GM18526 (cell line): ENCODE results near the gene ZNF837.
A peak's percentile ranks its signal among the peaks of the same experiment; 100 is the strongest.

Experiments
- POLR2A ChIP-seq: IDR thresholded peaks from 3 replicates; pipeline ENCODE4 v1.6.1; 2011; ENCODE audit not compliant: insufficient read length; ENCODE audit errors: extremely low read depth

Gene ZNF837

GRCh38 chr19:58385891-58386575 lies 5.2 kb upstream of the ZNF837 start:
- peak; percentile 37 for TF ChIP-seq POLR2A

GRCh38 chr19:58385313-58385890 lies 4.6 kb upstream of the ZNF837 start:
- TF ChIP-seq POLR2A, result no peak

DNA sequence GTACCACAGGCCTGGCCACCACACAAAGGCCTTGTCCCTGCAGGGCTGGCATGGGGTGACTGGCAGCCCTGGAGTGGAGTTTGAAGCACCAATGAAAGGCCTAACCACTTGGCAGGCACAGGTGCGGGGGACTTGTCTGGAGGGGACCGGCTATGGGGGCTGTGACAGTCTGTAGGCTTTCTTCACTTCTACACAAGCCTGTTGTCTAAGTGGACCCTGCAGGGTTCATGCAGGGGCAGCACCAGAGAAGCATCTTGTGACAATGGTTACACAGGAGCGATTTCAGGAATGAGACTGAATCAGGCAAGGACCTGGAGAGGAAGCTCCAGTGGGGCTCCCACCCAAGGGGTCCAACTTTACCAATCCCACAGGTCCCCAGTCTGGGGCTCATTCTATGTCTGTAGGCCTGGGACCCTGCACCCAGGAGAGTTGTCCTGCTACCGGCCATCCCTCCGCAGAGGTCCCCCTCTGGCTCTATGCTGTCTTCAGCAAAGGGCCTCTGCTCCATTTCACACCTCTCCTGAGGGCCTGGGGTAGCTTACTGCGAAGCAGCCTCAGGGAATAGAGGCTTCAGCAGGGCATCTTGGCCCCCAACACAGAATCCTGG lies 2.3 kb upstream of the ZNF837 start:
- no peak for TF ChIP-seq POLR2A

DNA sequence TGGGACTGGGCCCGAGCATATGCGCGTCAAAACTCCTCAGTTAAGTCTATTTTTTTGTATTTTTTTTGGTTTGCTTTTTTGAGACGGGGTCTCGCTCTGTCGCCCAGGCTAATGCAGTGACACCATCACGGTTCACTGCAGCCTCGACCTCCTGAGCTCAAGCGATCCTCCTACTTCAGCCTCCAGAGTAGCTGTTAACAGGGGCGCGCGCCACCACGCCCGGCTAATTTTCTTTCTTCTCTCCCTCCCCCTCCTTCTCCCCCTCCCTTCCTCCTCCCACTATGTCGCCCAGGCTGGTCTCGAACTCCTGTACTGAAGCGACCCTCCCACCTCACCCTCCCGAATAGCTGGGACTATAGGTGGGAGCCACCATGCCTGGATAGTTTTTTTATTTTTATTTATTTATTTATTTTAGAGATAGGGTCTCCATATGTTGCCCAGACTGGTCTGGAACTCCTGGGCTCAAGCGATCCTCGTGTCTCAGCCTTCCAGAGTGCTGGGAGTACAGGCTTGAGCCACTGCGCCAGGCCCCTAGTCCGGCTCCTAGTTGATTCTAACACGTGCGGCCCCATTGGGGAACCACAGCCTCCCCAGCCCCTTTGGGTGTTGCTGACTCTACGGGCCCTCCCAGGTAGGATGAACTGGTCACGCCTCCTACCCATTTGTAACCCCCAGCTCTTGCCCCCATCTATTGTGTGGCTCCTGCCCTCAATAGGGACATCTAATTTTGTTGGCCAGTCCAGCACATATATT lies 806 bp upstream of the ZNF837 start:
- TF ChIP-seq POLR2A, result no peak

DNA sequence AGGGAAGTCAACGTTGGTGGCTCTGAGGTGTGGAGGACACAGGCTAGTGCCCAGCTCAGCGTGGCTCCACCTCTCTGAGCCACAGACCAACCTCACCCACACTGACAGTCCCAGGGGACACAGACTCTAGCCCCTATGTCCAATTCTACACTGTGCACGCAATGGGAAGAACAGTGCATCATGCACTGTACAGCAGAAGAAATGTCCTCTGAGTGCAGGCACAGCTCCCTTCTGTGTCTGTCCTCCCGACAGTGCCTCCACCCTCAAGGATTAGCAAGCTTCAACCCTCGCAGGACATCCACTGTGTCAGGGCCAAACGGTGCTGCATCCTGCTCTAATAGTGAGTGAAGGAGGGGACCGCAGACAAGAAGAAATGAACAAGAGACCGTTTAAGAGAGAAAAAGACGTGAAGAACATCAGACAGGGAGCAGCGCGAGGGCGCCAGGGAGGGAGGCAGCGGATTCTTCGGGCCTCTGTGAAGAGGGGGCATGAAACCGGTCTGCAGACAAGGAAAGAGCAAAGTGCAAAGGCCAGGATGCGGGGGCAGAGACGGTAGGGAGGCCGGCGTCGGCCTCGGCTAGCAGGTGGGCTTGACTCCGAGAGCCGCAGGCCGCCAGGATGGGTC lies 681 bp downstream of the ZNF837 start:
- no peak for TF ChIP-seq POLR2A

GRCh38 chr19:58379246-58379645 lies 1.6 kb downstream of the ZNF837 start:
- TF ChIP-seq POLR2A, result no peak

DNA sequence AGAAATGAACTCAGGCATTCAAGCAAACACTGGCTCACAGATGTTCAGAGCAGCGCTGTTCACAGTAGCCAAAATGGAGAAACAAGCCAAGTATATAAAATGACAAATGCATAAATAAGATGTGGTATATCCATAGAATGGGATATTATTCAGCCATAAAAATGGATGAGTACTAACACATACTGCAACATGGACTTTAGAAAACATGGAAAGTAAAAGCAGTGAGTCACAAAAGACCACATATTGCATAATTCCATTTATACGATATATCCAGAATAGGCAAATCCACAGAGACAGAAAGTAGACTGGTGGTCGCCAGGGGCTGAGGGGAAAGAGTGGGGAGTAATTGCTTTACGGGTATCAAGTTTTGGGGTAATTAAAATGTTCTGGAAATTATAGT lies 6.6 kb downstream of the ZNF837 start:
- TF ChIP-seq POLR2A, result no peak

DNA sequence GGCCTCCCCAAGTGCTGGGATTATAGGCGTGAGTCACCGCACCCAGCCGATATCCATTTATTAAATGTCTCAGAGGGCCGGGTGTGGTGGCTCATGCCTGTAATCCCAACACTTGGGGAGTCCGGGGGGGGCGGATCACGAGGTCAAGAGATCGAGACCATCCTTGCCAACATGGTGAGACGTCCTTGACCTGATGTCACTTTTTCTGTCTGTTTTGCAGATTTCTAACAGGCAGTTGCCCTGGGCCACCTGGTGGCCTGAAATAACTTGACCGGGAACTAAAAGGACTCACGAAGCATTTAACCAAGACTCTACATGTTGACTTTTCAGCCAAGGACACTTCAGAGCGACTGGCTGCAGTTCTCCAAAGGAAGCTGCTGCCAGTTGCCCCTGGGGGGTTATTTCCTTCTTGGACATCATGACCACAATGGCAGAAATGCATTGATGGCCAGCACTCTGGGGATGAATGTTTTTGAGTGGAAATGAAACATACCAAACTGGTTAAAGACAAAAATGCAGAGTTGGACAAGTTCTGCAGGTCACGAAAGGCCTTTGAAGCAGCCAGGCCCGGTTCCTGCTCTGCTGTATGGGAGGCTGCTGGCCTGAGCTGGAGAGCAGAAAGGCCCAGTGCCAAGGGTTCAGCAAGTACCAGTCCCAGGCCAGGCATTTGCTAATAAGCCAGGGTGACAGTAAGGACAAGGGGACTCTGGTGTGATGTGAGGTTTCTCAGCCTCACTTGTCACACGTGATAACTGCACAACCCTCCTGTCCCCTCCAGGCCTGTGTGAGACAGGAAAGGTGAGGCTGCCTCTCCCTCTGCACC lies 8.3 kb downstream of the ZNF837 start:
- no peak for TF ChIP-seq POLR2A

DNA sequence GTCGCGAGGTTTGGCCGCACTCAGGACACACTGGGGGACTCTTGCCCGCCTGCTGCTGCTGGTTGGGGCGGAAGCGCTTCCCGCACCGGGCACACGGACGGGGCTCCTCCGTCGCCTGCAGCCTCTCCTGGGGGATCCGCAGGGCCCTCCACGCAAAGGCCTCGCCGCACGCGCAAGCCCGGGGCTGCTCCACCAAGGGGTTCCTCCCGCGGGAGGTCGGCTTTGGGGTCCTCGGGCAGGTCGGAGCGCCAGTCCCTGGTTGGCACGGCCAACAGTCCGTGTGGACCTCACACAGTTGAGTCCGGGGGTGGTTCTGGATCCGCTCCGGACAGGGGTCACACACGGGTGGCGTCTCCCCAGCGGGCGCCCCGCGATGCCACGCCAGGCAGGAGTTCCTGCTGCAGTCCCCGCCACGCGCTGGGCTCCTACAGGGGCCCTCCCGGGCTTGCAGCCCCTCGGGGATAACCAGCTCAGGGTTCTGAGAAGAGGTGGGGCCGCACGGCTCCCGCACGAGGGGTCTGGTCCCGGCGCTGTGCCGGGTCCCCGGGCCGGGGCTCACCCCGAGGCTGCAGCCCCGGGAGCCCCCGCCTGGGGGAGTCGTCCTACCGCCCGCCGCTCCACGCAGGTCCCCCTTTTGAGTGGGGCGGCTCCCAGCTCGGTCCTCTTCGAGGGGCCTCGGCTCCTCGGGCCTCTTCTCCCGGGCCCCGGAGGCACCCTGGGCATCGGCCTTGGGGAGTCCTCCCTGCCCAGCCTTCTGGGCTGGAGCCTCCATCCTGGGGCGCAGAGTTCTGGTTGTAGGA lies 12.1 kb downstream of the ZNF837 start:
- no peak for TF ChIP-seq POLR2A

DNA sequence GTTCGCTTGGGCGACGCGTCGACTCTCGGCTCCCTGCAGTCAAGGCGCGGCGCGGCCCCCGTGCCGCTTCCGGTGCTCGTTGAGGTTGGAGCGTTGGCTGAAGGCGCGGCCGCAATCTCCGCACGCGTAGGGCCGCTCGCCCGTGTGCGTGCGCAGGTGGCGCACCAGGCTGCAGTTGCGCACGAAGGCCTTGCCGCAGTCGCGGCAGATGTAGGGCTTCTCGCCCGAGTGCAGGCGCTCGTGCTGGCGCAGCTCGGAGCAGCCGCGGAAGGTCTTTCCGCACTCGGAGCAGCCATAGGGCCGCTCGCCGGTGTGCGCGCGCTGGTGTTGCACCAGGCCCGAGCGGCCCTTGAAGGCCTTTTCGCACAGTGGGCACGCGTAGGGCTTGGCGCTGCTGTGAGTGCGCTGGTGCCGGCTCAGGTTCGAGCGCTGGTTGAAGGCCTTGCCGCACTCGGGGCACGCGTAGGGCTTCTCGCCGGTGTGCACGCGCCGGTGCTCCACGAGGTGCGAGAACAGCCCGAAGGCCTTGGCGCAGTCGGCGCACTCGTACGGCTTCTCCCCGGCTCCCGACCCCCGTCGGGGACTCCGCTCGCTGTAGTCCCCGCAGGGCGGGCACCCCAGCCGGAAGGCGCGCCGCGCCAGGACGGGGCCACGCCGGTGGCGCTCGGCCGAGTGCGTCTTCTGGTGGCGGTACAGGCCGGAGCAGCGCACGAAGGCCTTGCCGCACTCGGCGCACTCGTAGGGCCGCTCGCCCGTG lies 13.0 kb downstream of the ZNF837 start:
- TF ChIP-seq POLR2A, result no peak

DNA sequence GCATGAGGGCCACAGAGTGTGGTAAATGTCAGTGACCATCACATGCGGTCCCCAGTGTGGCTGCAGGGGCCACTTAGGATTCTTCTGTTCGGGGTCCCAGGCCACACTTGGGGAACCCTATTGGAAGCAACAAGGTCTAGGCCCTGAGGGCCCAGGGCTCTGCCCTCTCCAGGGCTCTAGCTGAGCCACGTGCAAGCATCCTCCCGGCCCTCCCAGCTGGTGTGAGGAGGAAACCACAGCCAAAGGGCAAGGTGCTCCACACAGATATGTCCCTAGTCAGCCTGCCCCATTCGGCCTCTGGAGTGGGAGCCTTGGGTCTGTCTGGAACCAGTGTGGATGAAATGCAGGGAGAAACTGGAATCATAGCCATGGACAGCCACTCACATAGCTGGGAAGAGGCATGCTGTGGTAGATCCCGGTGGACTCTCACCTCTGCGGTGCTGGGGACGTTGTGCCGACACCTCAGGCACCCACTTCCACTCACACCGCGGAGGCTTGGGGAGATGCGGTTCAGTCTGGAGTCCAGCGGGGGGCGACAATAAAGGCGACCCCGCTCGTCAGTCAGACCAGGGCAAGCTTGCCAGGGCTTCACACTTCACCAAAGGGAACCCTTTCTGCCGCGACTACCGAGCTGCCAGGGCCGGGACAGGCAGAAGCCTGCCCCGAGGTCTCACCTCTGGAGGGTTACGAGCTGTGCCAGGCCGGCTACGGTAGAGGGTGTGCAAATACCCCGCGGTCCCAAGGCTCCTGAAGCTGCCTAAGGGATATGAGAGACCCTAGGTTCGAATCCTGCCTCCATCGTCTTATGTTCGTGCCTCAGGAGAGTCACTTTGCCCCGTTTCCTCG lies 14.0 kb downstream of the ZNF837 start:
- no peak for TF ChIP-seq POLR2A

GRCh38 chr19:58364146-58364545 lies 16.7 kb downstream of the ZNF837 start:
- TF ChIP-seq POLR2A, result no peak

- TF ChIP-seq POLR2A, result peak; percentile 51
These were observed 18.4 kb downstream of the ZNF837 start, which contains the start of gene ZNF497 for GRCh38 chr19:58362272-58362994. Gene ZNF497, minus strand, starts transcription at chr19:58362751. Its CDS starts 5,116 bp downstream, at chr19:58357635.
